ENCODE results near the gene PPFIBP2.

Gene PPFIBP2

GRCh38 chr11:7490054-7490453 lies 23.7 kb upstream of the PPFIBP2 start:
- no peak for TF ChIP-seq CTCF (conservative IDR thresholded peaks at IDR 0.05)
- TF ChIP-seq ZFX (IDR thresholded peaks at IDR 0.05), result no peak
- no peak overlapping the region for H3K27ac ChIP-seq

GRCh38 chr11:7490535-7490934 lies 23.3 kb upstream of the PPFIBP2 start:
- no peak overlapping the region for H3K27ac ChIP-seq
- TF ChIP-seq CTCF (conservative IDR thresholded peaks at IDR 0.05) (no peak), ZFX (IDR thresholded peaks at IDR 0.05) (no peak)

GRCh38 chr11:7492253-7492652 lies 21.5 kb upstream of the PPFIBP2 start:
- TF ChIP-seq ZFX (IDR thresholded peaks at IDR 0.05) (no peak), CTCF (conservative IDR thresholded peaks at IDR 0.05) (no peak)
- H3K27ac ChIP-seq, result no peak overlapping the region

- TF ChIP-seq ZFX (IDR thresholded peaks at IDR 0.05) (no peak), CTCF (conservative IDR thresholded peaks at IDR 0.05) (no peak)
- H3K27ac ChIP-seq, result no peak overlapping the region
These were observed 20.1 kb upstream of the PPFIBP2 start for GRCh38 chr11:7493670-7494069.

GRCh38 chr11:7494086-7494745 lies 19.6 kb upstream of the PPFIBP2 start:
- no peak for TF ChIP-seq CTCF (conservative IDR thresholded peaks at IDR 0.05)
- TF ChIP-seq ZFX (IDR thresholded peaks at IDR 0.05), result no peak
- H3K27ac ChIP-seq, result no peak overlapping the region

- TF ChIP-seq CTCF (conservative IDR thresholded peaks at IDR 0.05) (no peak), ZFX (IDR thresholded peaks at IDR 0.05) (no peak)
- no peak overlapping the region for H3K27ac ChIP-seq
These were observed 17.8 kb upstream of the PPFIBP2 start for GRCh38 chr11:7495882-7496551.

GRCh38 chr11:7498193-7498592 lies 15.6 kb upstream of the PPFIBP2 start:
- no peak overlapping the region for H3K27ac ChIP-seq
- TF ChIP-seq CTCF (conservative IDR thresholded peaks at IDR 0.05) (no peak), ZFX (IDR thresholded peaks at IDR 0.05) (no peak)
